ENCODE measurements around the gene INKA2.

Gene INKA2

GRCh38 chr1:111732718-111733117 lies 6.5 kb downstream of the INKA2 start:
- no peak for DNase-seq

GRCh38 chr1:111731956-111732355 lies 7.2 kb downstream of the INKA2 start:
- no peak for DNase-seq

- no peak for DNase-seq
Measured at GRCh38 chr1:111730706-111731105, 8.5 kb downstream of the INKA2 start.

GRCh38 chr1:111729946-111730681 lies 9.1 kb downstream of the INKA2 start:
- DNase-seq: no peak

GRCh38 chr1:111729271-111729921 lies 9.8 kb downstream of the INKA2 start:
- DNase-seq: no peak

GRCh38 chr1:111727056-111727455 lies 12.1 kb downstream of the INKA2 start:
- DNase-seq: no peak

- DNase-seq: no peak
Measured at GRCh38 chr1:111725192-111725591, 14.0 kb downstream of the INKA2 start.

- no peak for DNase-seq
Measured at GRCh38 chr1:111723871-111724270, 15.3 kb downstream of the INKA2 start.

GRCh38 chr1:111723091-111723806 lies 15.9 kb downstream of the INKA2 start:
- DNase-seq: no peak

GRCh38 chr1:111720977-111721786 lies 18.0 kb downstream of the INKA2 start:
- no peak for DNase-seq

- DNase-seq: no peak
Measured at GRCh38 chr1:111720274-111720976, 18.8 kb downstream of the INKA2 start.

- no peak for DNase-seq
Measured at GRCh38 chr1:111719674-111720132, 19.5 kb downstream of the INKA2 start.

- DNase-seq: no peak
Measured at GRCh38 chr1:111719135-111719534, 20.1 kb downstream of the INKA2 start.

GRCh38 chr1:111717450-111717849 lies 21.7 kb downstream of the INKA2 start:
- DNase-seq: no peak

- no peak for DNase-seq
Measured at GRCh38 chr1:111716333-111716732, 22.9 kb downstream of the INKA2 start.

- DNase-seq: no peak
Measured at GRCh38 chr1:111709986-111710385, 29.2 kb downstream of the INKA2 start.

- DNase-seq: no peak
Measured at GRCh38 chr1:111707906-111708305, 31.3 kb downstream of the INKA2 start.

GRCh38 chr1:111706921-111707320 lies 32.3 kb downstream of the INKA2 start:
- no peak for DNase-seq

GRCh38 chr1:111705841-111706240 lies 33.4 kb downstream of the INKA2 start:
- DNase-seq: no peak

GRCh38 chr1:111704776-111705175 lies 34.4 kb downstream of the INKA2 start:
- no peak for DNase-seq

- no peak for DNase-seq
Measured at GRCh38 chr1:111704240-111704639, 35.0 kb downstream of the INKA2 start.

GRCh38 chr1:111702504-111703050 lies 36.6 kb downstream of the INKA2 start:
- no peak for DNase-seq
